ENCODE results near the gene DUSP15.

Gene DUSP15

GRCh38 chr20:31840906-31841816 lies 29.2 kb downstream of the DUSP15 start:
- Histone ChIP-seq H2BK15ac (ENCODE audit: low read depth, poor library complexity, severe bottlenecking) (peak overlapping the region; percentile 30), H3K23ac (ENCODE audit: low read length in 2 of 2) (no peak overlapping the region), H3K4me1 (ENCODE audit: control insufficient read depth, insufficient read depth, low read depth, low read length) (peaks cover 81% of the 10 kb centered on the region), H4K91ac (ENCODE audit: low read length) (no peak overlapping the region), H3K36me3 (ENCODE audit: control insufficient read depth in 1 of 2, insufficient read depth in 2 of 2, low read depth in 1 of 2, low read length in 2 of 2) (peaks cover 0 to 3% of the 10 kb centered on the region in 2 experiments), H2BK12ac (ENCODE audit: low read length in 2 of 2) (no peak overlapping the region), H3K9ac (ENCODE audit: low read length) (no peak overlapping the region), H3K9me3 (ENCODE audit: control insufficient read depth, low read length) (no peaks in the 10 kb centered on the region), H3K27ac (ENCODE audit: low read length, poor library complexity, severe bottlenecking) (peak overlapping the region; percentile 60), H2BK120ac (ENCODE audit: low read depth, low read length) (no peak overlapping the region), H2BK5ac (ENCODE audit: low read depth, low read length, poor library complexity, severe bottlenecking) (peak overlapping the region; percentile 19), H3K27me3 (ENCODE audit: control insufficient read depth in 1 of 2, insufficient read depth in 1 of 2, low read length in 2 of 2) (peaks cover 0 to 57% of the 10 kb centered on the region in 2 experiments), H3K4me3 (ENCODE audit: insufficient read depth in 1 of 2, low read depth in 1 of 2, low read length in 2 of 2) (no peak overlapping the region), H3K4me2 (ENCODE audit: low read length, poor library complexity, severe bottlenecking) (no peak overlapping the region), H3K79me1 (replicated peaks; ENCODE audit: low read length, poor library complexity, severe bottlenecking) (no peaks in the 10 kb centered on the region), H2AFZ (ENCODE audit: low read depth, low read length) (no peak overlapping the region), H2AK5ac (ENCODE audit: low read length, severe bottlenecking) (peak overlapping the region; percentile 91), H4K8ac (ENCODE audit: low read length) (no peak overlapping the region), H3K14ac (ENCODE audit: low read length in 2 of 2) (peak overlapping the region in 1 of 2 experiments; percentile 47), H3K18ac (ENCODE audit: low read depth in 1 of 2, low read length in 2 of 2) (peak overlapping the region in 1 of 2 experiments; percentile 49), H3K4ac (ENCODE audit: low read depth in 1 of 2, low read length in 2 of 2) (no peak overlapping the region)
- DNase-seq = no peak
- WGBS = 86% methylated on average over 15 of the region's 15 CpGs

- no peak overlapping the region for H3K4ac ChIP-seq (ENCODE audit: low read depth in 1 of 2, low read length in 2 of 2)
- no peaks in the 10 kb centered on the region for H3K79me1 ChIP-seq (replicated peaks; ENCODE audit: low read length, poor library complexity, severe bottlenecking)
- peak overlapping the region; percentile 45 for H2AK5ac ChIP-seq (ENCODE audit: low read length, severe bottlenecking)
- no peak overlapping the region for H3K27ac ChIP-seq (ENCODE audit: low read length, poor library complexity, severe bottlenecking)
- no peak overlapping the region for H3K14ac ChIP-seq (ENCODE audit: low read length in 2 of 2)
- no peak overlapping the region for H2BK15ac ChIP-seq (ENCODE audit: low read depth, poor library complexity, severe bottlenecking)
- H2BK120ac ChIP-seq (ENCODE audit: low read depth, low read length) = no peak overlapping the region
- H3K18ac ChIP-seq (ENCODE audit: low read depth in 1 of 2, low read length in 2 of 2) = no peak overlapping the region
- no peak overlapping the region for H3K9ac ChIP-seq (ENCODE audit: low read length)
- no peaks in the 10 kb centered on the region for H3K9me3 ChIP-seq (ENCODE audit: control insufficient read depth, low read length)
- H2BK12ac ChIP-seq (ENCODE audit: low read length in 2 of 2) = no peak overlapping the region
- no peak overlapping the region for H2AFZ ChIP-seq (ENCODE audit: low read depth, low read length)
- H3K36me3 ChIP-seq (ENCODE audit: control insufficient read depth in 1 of 2, insufficient read depth in 2 of 2, low read depth in 1 of 2, low read length in 2 of 2) = no peaks in the 10 kb centered on the region
- peak; percentile 55 for DNase-seq
- no peak overlapping the region for H3K4me2 ChIP-seq (ENCODE audit: low read length, poor library complexity, severe bottlenecking)
- 65% methylated on average over 5 of the region's 5 CpGs for WGBS
- no peak overlapping the region for H3K4me3 ChIP-seq (ENCODE audit: insufficient read depth in 1 of 2, low read depth in 1 of 2, low read length in 2 of 2)
- no peak overlapping the region for H3K23ac ChIP-seq (ENCODE audit: low read length in 2 of 2)
- H2BK5ac ChIP-seq (ENCODE audit: low read depth, low read length, poor library complexity, severe bottlenecking) = no peak overlapping the region
- peaks cover 82% of the 10 kb centered on the region for H3K4me1 ChIP-seq (ENCODE audit: control insufficient read depth, insufficient read depth, low read depth, low read length)
- H4K8ac ChIP-seq (ENCODE audit: low read length) = no peak overlapping the region
- peaks cover 0 to 57% of the 10 kb centered on the region in 2 experiments for H3K27me3 ChIP-seq (ENCODE audit: control insufficient read depth in 1 of 2, insufficient read depth in 1 of 2, low read length in 2 of 2)
- H4K91ac ChIP-seq (ENCODE audit: low read length) = no peak overlapping the region
Measured at GRCh38 chr20:31839782-31840487, 30.4 kb downstream of the DUSP15 start.

- H2BK5ac ChIP-seq (ENCODE audit: low read depth, low read length, poor library complexity, severe bottlenecking) = no peak overlapping the region
Measured at GRCh38 chr20:31838646-31839292, 31.6 kb downstream of the DUSP15 start.

More at GRCh38 chr20:31838646-31839292, 31.6 kb downstream of the DUSP15 start:
- no peak overlapping the region for H3K14ac ChIP-seq (ENCODE audit: low read length in 2 of 2)
- H2AK5ac ChIP-seq (ENCODE audit: low read length, severe bottlenecking) = no peak overlapping the region
- no peak overlapping the region for H3K4ac ChIP-seq (ENCODE audit: low read depth in 1 of 2, low read length in 2 of 2)
- peaks cover 0 to 57% of the 10 kb centered on the region in 2 experiments for H3K27me3 ChIP-seq (ENCODE audit: control insufficient read depth in 1 of 2, insufficient read depth in 1 of 2, low read length in 2 of 2)
- H3K79me1 ChIP-seq (replicated peaks; ENCODE audit: low read length, poor library complexity, severe bottlenecking) = no peaks in the 10 kb centered on the region
- H4K8ac ChIP-seq (ENCODE audit: low read length) = no peak overlapping the region
- H3K4me3 ChIP-seq (ENCODE audit: insufficient read depth in 1 of 2, low read depth in 1 of 2, low read length in 2 of 2) = no peak overlapping the region
- H3K23ac ChIP-seq (ENCODE audit: low read length in 2 of 2) = no peak overlapping the region
- H4K91ac ChIP-seq (ENCODE audit: low read length) = no peak overlapping the region
- no peaks in the 10 kb centered on the region for H3K9me3 ChIP-seq (ENCODE audit: control insufficient read depth, low read length)
- no peak overlapping the region for H3K4me2 ChIP-seq (ENCODE audit: low read length, poor library complexity, severe bottlenecking)
- H3K27ac ChIP-seq (ENCODE audit: low read length, poor library complexity, severe bottlenecking) = no peak overlapping the region
- 95% methylated on average over 9 of the region's 9 CpGs for WGBS
- no peak overlapping the region for H2BK12ac ChIP-seq (ENCODE audit: low read length in 2 of 2)
- H3K18ac ChIP-seq (ENCODE audit: low read depth in 1 of 2, low read length in 2 of 2) = no peak overlapping the region
- H3K36me3 ChIP-seq (ENCODE audit: control insufficient read depth in 1 of 2, insufficient read depth in 2 of 2, low read depth in 1 of 2, low read length in 2 of 2) = no peaks in the 10 kb centered on the region
- H3K9ac ChIP-seq (ENCODE audit: low read length) = no peak overlapping the region
- no peak overlapping the region for H2BK15ac ChIP-seq (ENCODE audit: low read depth, poor library complexity, severe bottlenecking)
- no peak overlapping the region for H2AFZ ChIP-seq (ENCODE audit: low read depth, low read length)
- H2BK120ac ChIP-seq (ENCODE audit: low read depth, low read length) = no peak overlapping the region
- H3K4me1 ChIP-seq (ENCODE audit: control insufficient read depth, insufficient read depth, low read depth, low read length) = peaks cover 81% of the 10 kb centered on the region
- no peak for DNase-seq

Measured in mesenchymal stem cell (in vitro differentiated cells and primary cell).